Activated CD8-positive, alpha-beta memory T cell treated with anti-CD3 and anti-CD28 coated beads for 24 hours (primary cell): ENCODE results near the gene ADAMTS6.

Source experiments
- DNase-seq: peaks from one replicate; pipeline ENCODE4 v3.0.0-alpha.2; 2020

ADAMTS6 gene

GRCh38 chr5:65101632-65102100, 380.1 kb downstream of the ADAMTS6 start:
- DNase-seq = no peak

GRCh38 chr5:65100911-65101631, 380.6 kb downstream of the ADAMTS6 start:
- DNase-seq = peak; percentile 65
